HepG2 (cell line): ENCODE measurements around the gene TRMT112. TPM values are rescaled to one million over a fixed set of nuclear protein-coding genes. Genes with fewer than 3 reads are reported as not detected.

Source experiments
- ATF7-NPFF ChIP-seq: sonication (generic); formaldehyde crosslinking; IDR thresholded peaks from 2 replicates; pipeline ENCODE4 v1.8.1; 2023; ENCODE audit warnings: mild to moderate bottlenecking, low read depth, missing genetic modification reagents, moderate library complexity
- CEBPG ChIP-seq: IDR thresholded peaks from 2 replicates; pipeline ENCODE4 v1.6.1; 2016
- HNRNPUL1 ChIP-seq: fragments of 200-400 bp; formaldehyde crosslinking; IDR thresholded peaks from 2 replicates; pipeline ENCODE4 v1.6.1; 2017; ENCODE audit warnings: low read depth, mild to moderate bottlenecking, low read length, moderate library complexity
- HOXA3 ChIP-seq: sonication (generic); formaldehyde crosslinking; IDR thresholded peaks from 2 replicates; pipeline ENCODE4 v1.5.0; 2020; ENCODE audit warnings: missing genetic modification reagents
- JUND ChIP-seq: sonication (generic); formaldehyde crosslinking; IDR thresholded peaks from 2 replicates; pipeline ENCODE4 v1.8.0; 2022; ENCODE audit warnings: mild to moderate bottlenecking, missing genetic modification reagents
- MAFG ChIP-seq: sonication (generic); formaldehyde crosslinking; IDR thresholded peaks from 2 replicates; pipeline ENCODE4 v1.5.1; 2020; ENCODE audit warnings: mild to moderate bottlenecking, missing genetic modification reagents
- MED8 ChIP-seq: sonication (generic); formaldehyde crosslinking; IDR thresholded peaks from 2 replicates; pipeline ENCODE4 v1.8.1; 2023; ENCODE audit warnings: mild to moderate bottlenecking, missing genetic modification reagents; ENCODE audit not compliant: insufficient replicate concordance
- SP4 ChIP-seq: sonication (generic); formaldehyde crosslinking; IDR thresholded peaks from 2 replicates; pipeline ENCODE4 v1.8.1; 2023; ENCODE audit warnings: mild to moderate bottlenecking, missing genetic modification reagents
- SYNCRIP ChIP-seq: fragments of 200-400 bp; formaldehyde crosslinking; IDR thresholded peaks from 2 replicates; pipeline ENCODE4 v1.6.1; 2018; ENCODE audit warnings: mild to moderate bottlenecking, low read depth, low read length; ENCODE audit not compliant: insufficient read depth
- ZBTB20 ChIP-seq: sonication (generic); formaldehyde crosslinking; IDR thresholded peaks from 2 replicates; pipeline ENCODE4 v1.8.1; 2023; ENCODE audit warnings: missing genetic modification reagents, low read depth, mild to moderate bottlenecking, borderline replicate concordance
- ZBTB26 ChIP-seq: IDR thresholded peaks from 2 replicates; pipeline ENCODE4 v1.6.1; 2016; ENCODE audit warnings: missing compliant biosample characterization, missing genetic modification reagents, borderline replicate concordance
- ZNF274 ChIP-seq: sonication (generic); formaldehyde crosslinking; IDR thresholded peaks from 2 replicates; pipeline ENCODE4 v1.5.1; 2020; ENCODE audit warnings: mild to moderate bottlenecking, missing genetic modification reagents
- ZNF354B ChIP-seq: sonication (generic); formaldehyde crosslinking; IDR thresholded peaks from 2 replicates; pipeline ENCODE4 v1.8.0; 2022; ENCODE audit warnings: mild to moderate bottlenecking, missing genetic modification reagents
- ZNF414 ChIP-seq: sonication (generic); formaldehyde crosslinking; IDR thresholded peaks from 2 replicates; pipeline ENCODE4 v1.5.0; 2020; ENCODE audit warnings: missing genetic modification reagents
- ZNF451 ChIP-seq: sonication (generic); formaldehyde crosslinking; IDR thresholded peaks from 2 replicates; pipeline ENCODE4 v1.5.0; 2020; ENCODE audit warnings: mild to moderate bottlenecking, missing genetic modification reagents
- ZNF547 ChIP-seq: sonication (generic); formaldehyde crosslinking; IDR thresholded peaks from 2 replicates; pipeline ENCODE4 v1.5.1; 2020; ENCODE audit warnings: mild to moderate bottlenecking, missing genetic modification reagents
- polyA plus RNA-seq, 8 experiments: library from polyadenylated mRNA; depleted of rRNA in 3 of 8; stranded (reverse) in 7 of 8; unstranded in 1 of 8; fragments of >200 nt; fragmentation: Illumina TruSeq in 4 of 8; extraction: Trizol in 4 of 8; gene quantifications; 2 replicates each; pipeline versions ENCODE4 v1.2.1 to v1.2.3, GENCODE V29; 2011 to 2016; ENCODE audit warnings: low read depth in 4 of 8, missing spikeins in 1 of 8, mixed read lengths in 1 of 8; ENCODE audit not compliant: insufficient read depth in 1 of 8
- total RNA-seq, 5 experiments: library from RNA; depleted of rRNA; stranded (reverse); fragments of >200 nt; fragmentation: Illumina TruSeq; extraction: Trizol; gene quantifications; 2 replicates each; pipeline ENCODE4 v1.2.3, GENCODE V29; 2016; ENCODE audit warnings: low read depth in 1 of 5
- TF ChIP-seq, protein P1 (sequence below): sonication (generic); formaldehyde crosslinking; IDR thresholded peaks from 2 replicates; pipeline ENCODE4 v1.5.0; 2020; ENCODE audit warnings: mild to moderate bottlenecking, missing genetic modification reagents, moderate library complexity
- TF ChIP-seq, protein P2 (sequence below): sonication (generic); formaldehyde crosslinking; IDR thresholded peaks from 2 replicates; pipeline ENCODE4 v1.4.0; 2020; ENCODE audit warnings: missing genetic modification reagents
- TF ChIP-seq, protein P3 (sequence below): sonication (generic); formaldehyde crosslinking; IDR thresholded peaks from 2 replicates; pipeline ENCODE4 v1.4.0; 2020; ENCODE audit warnings: missing genetic modification reagents

The TRMT112 gene
- total and polyA plus RNA-seq, 2 of the 13 experiments (the other 11 are each of a cell fraction or from before 2014, with no cell fraction given): 186 to 409 TPM

- TF ChIP-seq HOXA3 (CRISPR knock-in tag) (peak; percentile 67), ATF7-NPFF (CRISPR knock-in tag) (no peak), ZNF414 (CRISPR knock-in tag) (no peak), SP4 (0 out of 2 replicates have a peak, but pooled peaks have one; percentile 29), SYNCRIP (no peak), ZNF274 (CRISPR knock-in tag) (no peak), MAFG (CRISPR knock-in tag) (no peak), MED8 (peak; percentile 50), ZBTB26 (CRISPR knock-in tag) (no peak; the same call in 1 of the 2 replicates), ZNF354B (CRISPR knock-in tag) (no peak), ZNF451 (CRISPR knock-in tag) (no peak), HNRNPUL1 (no peak), JUND (CRISPR knock-in tag) (no peak), ZBTB20 (CRISPR knock-in tag) (no peak), ZNF547 (CRISPR knock-in tag) (no peak), CEBPG (CRISPR knock-in tag) (peak; percentile 92)
- TF ChIP-seq, protein P1, sequence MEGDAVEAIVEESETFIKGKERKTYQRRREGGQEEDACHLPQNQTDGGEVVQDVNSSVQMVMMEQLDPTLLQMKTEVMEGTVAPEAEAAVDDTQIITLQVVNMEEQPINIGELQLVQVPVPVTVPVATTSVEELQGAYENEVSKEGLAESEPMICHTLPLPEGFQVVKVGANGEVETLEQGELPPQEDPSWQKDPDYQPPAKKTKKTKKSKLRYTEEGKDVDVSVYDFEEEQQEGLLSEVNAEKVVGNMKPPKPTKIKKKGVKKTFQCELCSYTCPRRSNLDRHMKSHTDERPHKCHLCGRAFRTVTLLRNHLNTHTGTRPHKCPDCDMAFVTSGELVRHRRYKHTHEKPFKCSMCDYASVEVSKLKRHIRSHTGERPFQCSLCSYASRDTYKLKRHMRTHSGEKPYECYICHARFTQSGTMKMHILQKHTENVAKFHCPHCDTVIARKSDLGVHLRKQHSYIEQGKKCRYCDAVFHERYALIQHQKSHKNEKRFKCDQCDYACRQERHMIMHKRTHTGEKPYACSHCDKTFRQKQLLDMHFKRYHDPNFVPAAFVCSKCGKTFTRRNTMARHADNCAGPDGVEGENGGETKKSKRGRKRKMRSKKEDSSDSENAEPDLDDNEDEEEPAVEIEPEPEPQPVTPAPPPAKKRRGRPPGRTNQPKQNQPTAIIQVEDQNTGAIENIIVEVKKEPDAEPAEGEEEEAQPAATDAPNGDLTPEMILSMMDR (CRISPR knock-in tag): peak; percentile 23; the same call in 1 of the 2 replicates
- TF ChIP-seq, protein P2, sequence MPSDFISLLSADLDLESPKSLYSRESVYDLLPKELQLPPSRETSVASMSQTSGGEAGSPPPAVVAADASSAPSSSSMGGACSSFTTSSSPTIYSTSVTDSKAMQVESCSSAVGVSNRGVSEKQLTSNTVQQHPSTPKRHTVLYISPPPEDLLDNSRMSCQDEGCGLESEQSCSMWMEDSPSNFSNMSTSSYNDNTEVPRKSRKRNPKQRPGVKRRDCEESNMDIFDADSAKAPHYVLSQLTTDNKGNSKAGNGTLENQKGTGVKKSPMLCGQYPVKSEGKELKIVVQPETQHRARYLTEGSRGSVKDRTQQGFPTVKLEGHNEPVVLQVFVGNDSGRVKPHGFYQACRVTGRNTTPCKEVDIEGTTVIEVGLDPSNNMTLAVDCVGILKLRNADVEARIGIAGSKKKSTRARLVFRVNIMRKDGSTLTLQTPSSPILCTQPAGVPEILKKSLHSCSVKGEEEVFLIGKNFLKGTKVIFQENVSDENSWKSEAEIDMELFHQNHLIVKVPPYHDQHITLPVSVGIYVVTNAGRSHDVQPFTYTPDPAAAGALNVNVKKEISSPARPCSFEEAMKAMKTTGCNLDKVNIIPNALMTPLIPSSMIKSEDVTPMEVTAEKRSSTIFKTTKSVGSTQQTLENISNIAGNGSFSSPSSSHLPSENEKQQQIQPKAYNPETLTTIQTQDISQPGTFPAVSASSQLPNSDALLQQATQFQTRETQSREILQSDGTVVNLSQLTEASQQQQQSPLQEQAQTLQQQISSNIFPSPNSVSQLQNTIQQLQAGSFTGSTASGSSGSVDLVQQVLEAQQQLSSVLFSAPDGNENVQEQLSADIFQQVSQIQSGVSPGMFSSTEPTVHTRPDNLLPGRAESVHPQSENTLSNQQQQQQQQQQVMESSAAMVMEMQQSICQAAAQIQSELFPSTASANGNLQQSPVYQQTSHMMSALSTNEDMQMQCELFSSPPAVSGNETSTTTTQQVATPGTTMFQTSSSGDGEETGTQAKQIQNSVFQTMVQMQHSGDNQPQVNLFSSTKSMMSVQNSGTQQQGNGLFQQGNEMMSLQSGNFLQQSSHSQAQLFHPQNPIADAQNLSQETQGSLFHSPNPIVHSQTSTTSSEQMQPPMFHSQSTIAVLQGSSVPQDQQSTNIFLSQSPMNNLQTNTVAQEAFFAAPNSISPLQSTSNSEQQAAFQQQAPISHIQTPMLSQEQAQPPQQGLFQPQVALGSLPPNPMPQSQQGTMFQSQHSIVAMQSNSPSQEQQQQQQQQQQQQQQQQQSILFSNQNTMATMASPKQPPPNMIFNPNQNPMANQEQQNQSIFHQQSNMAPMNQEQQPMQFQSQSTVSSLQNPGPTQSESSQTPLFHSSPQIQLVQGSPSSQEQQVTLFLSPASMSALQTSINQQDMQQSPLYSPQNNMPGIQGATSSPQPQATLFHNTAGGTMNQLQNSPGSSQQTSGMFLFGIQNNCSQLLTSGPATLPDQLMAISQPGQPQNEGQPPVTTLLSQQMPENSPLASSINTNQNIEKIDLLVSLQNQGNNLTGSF (CRISPR knock-in tag): no peak
- TF ChIP-seq, protein P3, sequence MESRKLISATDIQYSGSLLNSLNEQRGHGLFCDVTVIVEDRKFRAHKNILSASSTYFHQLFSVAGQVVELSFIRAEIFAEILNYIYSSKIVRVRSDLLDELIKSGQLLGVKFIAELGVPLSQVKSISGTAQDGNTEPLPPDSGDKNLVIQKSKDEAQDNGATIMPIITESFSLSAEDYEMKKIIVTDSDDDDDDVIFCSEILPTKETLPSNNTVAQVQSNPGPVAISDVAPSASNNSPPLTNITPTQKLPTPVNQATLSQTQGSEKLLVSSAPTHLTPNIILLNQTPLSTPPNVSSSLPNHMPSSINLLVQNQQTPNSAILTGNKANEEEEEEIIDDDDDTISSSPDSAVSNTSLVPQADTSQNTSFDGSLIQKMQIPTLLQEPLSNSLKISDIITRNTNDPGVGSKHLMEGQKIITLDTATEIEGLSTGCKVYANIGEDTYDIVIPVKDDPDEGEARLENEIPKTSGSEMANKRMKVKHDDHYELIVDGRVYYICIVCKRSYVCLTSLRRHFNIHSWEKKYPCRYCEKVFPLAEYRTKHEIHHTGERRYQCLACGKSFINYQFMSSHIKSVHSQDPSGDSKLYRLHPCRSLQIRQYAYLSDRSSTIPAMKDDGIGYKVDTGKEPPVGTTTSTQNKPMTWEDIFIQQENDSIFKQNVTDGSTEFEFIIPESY (CRISPR knock-in tag): no peak
Observed at GRCh38 chr11:64306876-64307622, 10.3 kb downstream of the TRMT112 start (continued).
